ENCODE measurements around the gene CLDN10. TPM values are rescaled to one million over a fixed set of nuclear protein-coding genes. Genes with fewer than 3 reads are reported as not detected.

The CLDN10 gene
- total RNA-seq, 1 donor from 2014 or later = 0.85 TPM

DNA sequence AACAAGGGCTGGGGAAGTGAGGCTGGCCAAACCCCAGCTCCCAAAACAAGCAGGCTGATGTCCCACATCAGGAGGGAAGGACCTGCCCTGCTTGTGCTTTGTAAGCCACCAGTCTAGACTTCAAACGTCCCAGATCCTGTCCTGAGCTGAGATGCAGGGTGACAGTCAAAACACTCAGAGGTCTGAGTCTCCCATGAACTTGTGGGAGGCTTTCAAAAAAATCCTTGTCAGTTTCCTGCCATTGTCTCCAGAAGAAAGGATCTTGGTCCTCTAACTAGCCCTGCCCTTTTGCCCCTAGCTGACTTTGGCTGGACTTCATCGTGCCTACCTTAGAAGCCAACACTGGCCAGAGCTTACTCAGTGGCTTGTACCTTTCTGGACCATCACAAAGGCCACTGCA, 48.7 kb downstream of the CLDN10 start:
- intact Hi-C loops (cut with DNase I) = no loop called here
- no peak for DNase-seq (ENCODE audit: low spot score in 2 of 2)
- H3K27me3 ChIP-seq = no peaks in the 10 kb centered on the region
- TF ChIP-seq, protein P1, sequence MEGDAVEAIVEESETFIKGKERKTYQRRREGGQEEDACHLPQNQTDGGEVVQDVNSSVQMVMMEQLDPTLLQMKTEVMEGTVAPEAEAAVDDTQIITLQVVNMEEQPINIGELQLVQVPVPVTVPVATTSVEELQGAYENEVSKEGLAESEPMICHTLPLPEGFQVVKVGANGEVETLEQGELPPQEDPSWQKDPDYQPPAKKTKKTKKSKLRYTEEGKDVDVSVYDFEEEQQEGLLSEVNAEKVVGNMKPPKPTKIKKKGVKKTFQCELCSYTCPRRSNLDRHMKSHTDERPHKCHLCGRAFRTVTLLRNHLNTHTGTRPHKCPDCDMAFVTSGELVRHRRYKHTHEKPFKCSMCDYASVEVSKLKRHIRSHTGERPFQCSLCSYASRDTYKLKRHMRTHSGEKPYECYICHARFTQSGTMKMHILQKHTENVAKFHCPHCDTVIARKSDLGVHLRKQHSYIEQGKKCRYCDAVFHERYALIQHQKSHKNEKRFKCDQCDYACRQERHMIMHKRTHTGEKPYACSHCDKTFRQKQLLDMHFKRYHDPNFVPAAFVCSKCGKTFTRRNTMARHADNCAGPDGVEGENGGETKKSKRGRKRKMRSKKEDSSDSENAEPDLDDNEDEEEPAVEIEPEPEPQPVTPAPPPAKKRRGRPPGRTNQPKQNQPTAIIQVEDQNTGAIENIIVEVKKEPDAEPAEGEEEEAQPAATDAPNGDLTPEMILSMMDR (IDR thresholded peaks at IDR 0.05) = no peak
- no peak overlapping the region for H3K27ac ChIP-seq
- H3K36me3 ChIP-seq = peaks cover 0 to 6% of the 10 kb centered on the region in 2 donors
- no peaks in the 10 kb centered on the region for H3K9me3 ChIP-seq
- no peak overlapping the region for H3K4me3 ChIP-seq
- H3K4me1 ChIP-seq = no peaks in the 10 kb centered on the region

DNA sequence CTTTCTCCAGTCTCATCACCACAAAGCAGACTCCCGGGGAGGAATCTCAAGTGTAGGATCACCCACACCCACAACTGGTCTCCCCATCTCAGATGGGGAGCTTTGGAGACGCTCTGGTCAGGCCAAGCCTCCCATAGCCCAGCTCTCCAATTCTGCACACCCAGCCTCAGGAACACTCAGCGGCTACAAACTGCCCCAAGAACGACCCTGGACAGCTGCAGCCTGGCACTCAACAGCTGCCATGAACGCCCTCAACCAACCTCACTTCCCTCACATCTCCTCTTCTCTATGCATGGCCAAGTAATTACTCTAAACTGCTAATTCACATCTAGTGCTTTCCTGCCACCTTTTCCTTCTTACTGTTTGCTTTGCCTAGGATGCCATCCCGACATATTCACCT, 49.4 kb downstream of the CLDN10 start:
- no peak overlapping the region for H3K4me3 ChIP-seq

DNA sequence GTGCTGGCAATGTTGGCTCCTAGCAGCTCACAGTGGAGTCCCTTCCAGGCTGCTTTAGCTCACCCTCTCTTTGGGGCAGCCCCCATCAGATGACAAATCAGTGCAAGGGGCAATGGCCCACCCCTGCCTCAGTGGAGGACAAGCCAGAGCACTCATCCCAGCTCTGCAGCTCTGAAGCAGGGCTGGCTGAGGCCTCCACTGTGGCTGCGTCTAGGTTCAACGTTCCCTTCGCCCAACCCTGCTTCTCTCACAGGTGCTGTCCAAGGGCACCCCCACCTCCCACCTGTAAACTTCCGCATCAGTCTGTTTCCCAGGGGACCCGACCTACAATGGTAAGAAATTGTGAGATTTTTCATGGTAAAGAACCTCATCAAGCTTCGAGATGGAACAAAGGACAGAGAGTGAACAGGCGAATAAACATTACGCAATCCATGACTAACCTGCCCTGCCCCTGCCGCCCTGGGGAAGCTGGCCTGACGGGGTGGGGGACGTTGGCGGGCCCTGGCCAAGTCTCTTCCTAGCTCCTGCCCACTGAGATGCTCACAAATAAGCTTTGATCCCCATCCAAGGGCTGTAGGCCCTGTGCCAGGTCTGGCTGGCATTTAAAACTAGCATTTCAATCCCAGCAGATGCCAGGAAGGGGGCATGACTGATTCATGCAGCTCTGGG, 51.5 kb downstream of the CLDN10 start:
- H3K27me3 ChIP-seq = no peaks in the 10 kb centered on the region
- TF ChIP-seq, protein P1 (IDR thresholded peaks at IDR 0.05) = no peak
- no peaks in the 10 kb centered on the region for H3K4me1 ChIP-seq
- H3K4me3 ChIP-seq = no peak overlapping the region
- H3K9me3 ChIP-seq = no peaks in the 10 kb centered on the region
- intact Hi-C loops (cut with DNase I) = no loop called here
- peaks cover 0 to 6% of the 10 kb centered on the region in 2 donors for H3K36me3 ChIP-seq
- DNase-seq (ENCODE audit: low spot score in 2 of 2) = no peak
- H3K27ac ChIP-seq = no peak overlapping the region

More for the DNA sequence above, 49.4 kb downstream of the CLDN10 start:
- Histone ChIP-seq H3K4me1 (no peaks in the 10 kb centered on the region), H3K27ac (no peak overlapping the region), H3K36me3 (peaks cover 0 to 6% of the 10 kb centered on the region in 2 donors), H3K9me3 (no peaks in the 10 kb centered on the region), H3K27me3 (no peaks in the 10 kb centered on the region)
- no peak for DNase-seq (ENCODE audit: low spot score in 2 of 2)
- intact Hi-C loops (cut with DNase I) = no loop called here
- TF ChIP-seq, protein P1 (IDR thresholded peaks at IDR 0.05) = no peak

DNA sequence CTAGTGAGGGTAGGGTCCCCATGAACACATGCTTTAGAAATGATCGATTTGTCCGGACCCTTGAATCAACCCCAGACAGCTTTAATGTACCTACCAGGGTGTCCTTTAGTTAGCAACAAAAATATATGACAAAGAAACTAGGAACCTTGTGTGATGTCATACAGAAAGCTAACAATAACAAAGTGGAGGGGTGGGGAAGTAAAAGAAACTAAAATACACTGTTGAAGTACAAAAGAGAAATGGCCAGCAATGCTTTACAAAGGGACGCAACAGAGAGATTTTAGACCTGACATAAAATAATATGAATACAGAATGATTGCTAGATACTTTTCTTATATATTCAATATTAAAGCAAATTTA, 52.0 kb downstream of the CLDN10 start:
- Histone ChIP-seq H3K4me3 (no peak overlapping the region), H3K36me3 (peaks cover 0 to 6% of the 10 kb centered on the region in 2 donors), H3K9me3 (no peaks in the 10 kb centered on the region), H3K4me1 (no peaks in the 10 kb centered on the region), H3K27me3 (no peaks in the 10 kb centered on the region), H3K27ac (no peak overlapping the region)
- TF ChIP-seq, protein P1 (IDR thresholded peaks at IDR 0.05) = no peak
- intact Hi-C loops (cut with DNase I) = no loop called here
- no peak for DNase-seq (ENCODE audit: low spot score in 2 of 2)

DNA sequence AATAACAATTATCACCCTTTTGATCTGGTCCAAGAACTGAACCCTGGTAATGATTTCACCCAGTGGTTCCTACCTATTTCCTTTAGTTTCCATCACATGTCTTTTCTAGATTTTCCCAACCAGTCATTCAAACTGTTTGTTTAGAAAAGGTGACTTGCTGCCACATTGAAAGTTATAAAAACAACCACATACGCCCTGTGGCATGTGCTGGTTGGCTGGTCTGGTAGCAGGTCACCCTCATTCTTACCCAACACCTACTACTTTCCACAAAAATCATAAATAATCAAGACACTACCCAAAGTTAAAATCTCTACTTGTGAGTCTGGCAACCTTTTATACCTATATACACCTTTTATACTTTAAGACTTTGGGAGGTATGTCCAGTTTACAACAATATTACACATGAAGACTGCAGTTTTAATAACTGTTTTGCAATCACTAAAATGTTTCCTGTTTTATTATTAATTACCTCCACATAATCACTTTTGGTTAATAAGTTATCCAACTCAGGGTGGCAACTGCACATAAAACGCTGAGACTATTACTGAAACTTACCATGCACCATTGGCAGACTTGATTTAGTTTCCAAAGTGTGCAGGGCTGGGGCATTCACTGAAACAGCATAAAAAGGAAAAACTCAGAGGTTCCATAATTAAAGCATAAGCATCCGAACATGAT, 53.1 kb downstream of the CLDN10 start:
- Histone ChIP-seq H3K27me3 (no peaks in the 10 kb centered on the region), H3K27ac (no peak overlapping the region), H3K9me3 (no peaks in the 10 kb centered on the region), H3K4me3 (no peak overlapping the region), H3K36me3 (peaks cover 2 to 7% of the 10 kb centered on the region in 2 donors), H3K4me1 (no peaks in the 10 kb centered on the region)
- DNase-seq (ENCODE audit: low spot score in 2 of 2) = no peak
- TF ChIP-seq, protein P1 (IDR thresholded peaks at IDR 0.05) = no peak
- intact Hi-C loops (cut with DNase I) = no loop called here

Measured in ascending aorta (tissue), 2 donors.